ENCODE results near the gene TEAD3.

- TF ChIP-seq EZH2 (IDR thresholded peaks at IDR 0.05) (no peak), POLR2AphosphoS5 (IDR thresholded peaks at IDR 0.05; ENCODE audit: borderline replicate concordance, low read depth, low read length) (no peak), FOXP2 (optimal IDR thresholded peaks at IDR 0.05; ENCODE audit: control extremely low read depth, extremely low read length, insufficient read depth) (no peak)
Measured at GRCh38 chr6:35443341-35444030, 53.4 kb downstream of the TEAD3 start.
